Endodermal cell (in vitro differentiated cells): ENCODE measurements around the gene SPOCK1. TPM values are rescaled to one million over a fixed set of nuclear protein-coding genes. Genes with fewer than 3 reads are reported as not detected.

Experiments used
- DNase-seq: peaks from one replicate; pipeline ENCODE4 v3.0.0-alpha.2; 2017
- H3K27ac ChIP-seq: 2 replicates; pipeline ENCODE4 v1.5.1; 2013; ENCODE audit warnings: mild to moderate bottlenecking, low read depth, low read length, moderate library complexity
- H3K27me3 ChIP-seq: 2 replicates; pipeline ENCODE4 v1.6.1; 2013; ENCODE audit warnings: mild to moderate bottlenecking, low read length, moderate library complexity; ENCODE audit not compliant: insufficient read depth, control insufficient read depth, poor library complexity, severe bottlenecking
- H3K36me3 ChIP-seq: 2 replicates; pipeline ENCODE4 v1.7.0; 2013; ENCODE audit warnings: mild to moderate bottlenecking, low read length, moderate library complexity; ENCODE audit not compliant: control insufficient read depth, insufficient read depth
- H3K4me1 ChIP-seq: one replicate; pipeline ENCODE4 v1.7.0; 2013; ENCODE audit warnings: low read length; ENCODE audit not compliant: control insufficient read depth, insufficient read depth
- H3K4me3 ChIP-seq: 2 replicates; pipeline ENCODE4 v1.5.1; 2013; ENCODE audit warnings: mild to moderate bottlenecking, low read length, moderate library complexity
- H3K9ac ChIP-seq: 2 replicates; pipeline ENCODE4 v1.6.1; 2013; ENCODE audit warnings: mild to moderate bottlenecking, low read length, moderate library complexity; ENCODE audit not compliant: poor library complexity, severe bottlenecking; ENCODE audit errors: extremely low read depth
- H3K9me3 ChIP-seq: 2 replicates; pipeline ENCODE4 v1.6.1; 2013; ENCODE audit warnings: mild to moderate bottlenecking, low read length, moderate library complexity; ENCODE audit not compliant: control insufficient read depth
- H3K27ac Mint-ChIP-seq: 2 replicates; pipeline ENCODE4 v1.8.0; 2020; ENCODE audit warnings: mixed read lengths
- H3K27me3 Mint-ChIP-seq: 2 replicates; pipeline ENCODE4 v1.8.0; 2021; ENCODE audit warnings: mild to moderate bottlenecking, mixed read lengths; ENCODE audit not compliant: insufficient read depth
- H3K36me3 Mint-ChIP-seq: 2 replicates; pipeline ENCODE4 v1.8.0; 2020; ENCODE audit warnings: low read depth, mixed read lengths
- H3K4me1 Mint-ChIP-seq: 2 replicates; pipeline ENCODE4 v1.8.0; 2020; ENCODE audit warnings: mixed read lengths
- H3K4me3 Mint-ChIP-seq: 2 replicates; pipeline ENCODE4 v1.8.0; 2020; ENCODE audit warnings: mild to moderate bottlenecking, moderate library complexity, mixed read lengths
- H3K9me3 Mint-ChIP-seq: 2 replicates; pipeline ENCODE4 v1.8.0; 2020; ENCODE audit warnings: mild to moderate bottlenecking, mixed read lengths
- CTCF ChIP-seq: fragments of 200-600 bp; sonication (generic); conservative IDR thresholded peaks from 2 replicates; pipeline ENCODE4 v1.5.0; 2021; ENCODE audit warnings: antibody characterized with exemption, mild to moderate bottlenecking
- WGBS, 2 experiments: methylation state at CpG; one replicate each; pipeline versions ENCODE4 v1.1.5 to v1.1.7; 2013; ENCODE audit warnings: missing lambda C conversion rate in 2 of 2, mixed read lengths in 1 of 2; ENCODE audit not compliant: insufficient coverage in 1 of 2, insufficient read length in 1 of 2; 5-methylcytosine and 5-hydroxymethylcytosine counted together
- total RNA-seq, 2 donors: library from RNA; stranded (reverse); fragmentation: NEBNext Ultra II Directional in 1 of 2; extraction: Animal tissue kit (Norgen Biotek cat#: 25700) in 1 of 2; gene quantifications; 2 replicates in 1 of 2; 3 replicates in 1 of 2; pipeline ENCODE4 v1.2.1, GENCODE V29; 2021

SPOCK1 gene
- total RNA-seq, 2 donors from 2014 or later, result 25.8 to 39.8 TPM

DNA sequence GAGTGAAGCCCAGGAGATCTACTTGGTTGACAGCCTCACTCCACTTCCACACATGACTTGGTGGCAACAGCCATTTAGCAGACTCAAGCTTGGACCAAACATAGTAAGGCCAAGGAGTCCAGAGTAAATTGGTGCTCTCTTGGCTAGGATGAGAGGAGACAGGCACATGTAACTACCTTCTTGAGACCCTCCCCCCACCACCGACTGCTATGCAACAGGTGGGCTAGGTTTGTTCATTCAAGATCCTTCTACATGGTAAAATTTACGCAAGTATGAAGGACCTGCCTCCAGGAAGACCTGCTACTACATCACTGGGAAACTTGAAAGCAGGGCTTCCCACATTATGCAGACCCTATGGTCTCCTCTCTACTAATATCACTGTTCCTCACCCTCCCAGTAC, 442.4 kb downstream of the SPOCK1 start:
- Histone ChIP-seq H3K36me3 (no peaks in the 10 kb centered on the region), H3K27me3 (no peaks in the 10 kb centered on the region), H3K9me3 (no peaks in the 10 kb centered on the region), H3K4me3 (no peak overlapping the region), H3K4me1 (no peaks in the 10 kb centered on the region), H3K9ac (no peak overlapping the region), H3K27ac (no peak overlapping the region)
- no peaks in the 10 kb centered on the region for H3K36me3 Mint-ChIP-seq
- H3K4me1 Mint-ChIP-seq, result peaks cover 4% of the 10 kb centered on the region
- H3K4me3 Mint-ChIP-seq, result no peak overlapping the region
- peaks cover 3% of the 10 kb centered on the region for H3K27me3 Mint-ChIP-seq
- no peaks in the 10 kb centered on the region for H3K9me3 Mint-ChIP-seq
- WGBS, 2 experiments, result 79 to 98% methylated on average over 2 of the region's 2 CpGs
- DNase-seq, result no peak
- TF ChIP-seq CTCF, result no peak
- H3K27ac Mint-ChIP-seq, result no peak overlapping the region

GRCh38 chr5:137055271-137055872, 443.8 kb downstream of the SPOCK1 start:
- Mint-ChIP-seq H3K27ac (no peak overlapping the region), H3K4me3 (no peak overlapping the region), H3K4me1 (peaks cover 2% of the 10 kb centered on the region), H3K36me3 (peaks cover 3% of the 10 kb centered on the region), H3K9me3 (peaks cover 5% of the 10 kb centered on the region), H3K27me3 (peaks cover 3% of the 10 kb centered on the region)
- no peak for DNase-seq
- no peak overlapping the region for H3K4me3 ChIP-seq
- H3K27me3 ChIP-seq, result no peaks in the 10 kb centered on the region
- no peak overlapping the region for H3K9ac ChIP-seq
- TF ChIP-seq CTCF, result no peak
- H3K9me3 ChIP-seq, result peaks cover 10% of the 10 kb centered on the region
- WGBS, 2 experiments, result 95 to 100% methylated on average over 2 of the region's 2 CpGs
- no peaks in the 10 kb centered on the region for H3K4me1 ChIP-seq
- H3K27ac ChIP-seq, result no peak overlapping the region
- H3K36me3 ChIP-seq, result no peaks in the 10 kb centered on the region

GRCh38 chr5:137054792-137055191, 444.3 kb downstream of the SPOCK1 start:
- Histone ChIP-seq H3K9me3 (peaks cover 10% of the 10 kb centered on the region), H3K4me3 (no peak overlapping the region), H3K4me1 (no peaks in the 10 kb centered on the region), H3K27ac (no peak overlapping the region), H3K36me3 (no peaks in the 10 kb centered on the region), H3K9ac (no peak overlapping the region), H3K27me3 (no peaks in the 10 kb centered on the region)
- 98 to 100% methylated on average over 3 of the region's 3 CpGs for WGBS, 2 experiments
- no peak overlapping the region for H3K27ac Mint-ChIP-seq
- peaks cover 3% of the 10 kb centered on the region for H3K27me3 Mint-ChIP-seq
- peaks cover 5% of the 10 kb centered on the region for H3K9me3 Mint-ChIP-seq
- TF ChIP-seq CTCF, result no peak
- H3K36me3 Mint-ChIP-seq, result peaks cover 3% of the 10 kb centered on the region
- peaks cover 2% of the 10 kb centered on the region for H3K4me1 Mint-ChIP-seq
- no peak overlapping the region for H3K4me3 Mint-ChIP-seq
- no peak for DNase-seq
